Astrocyte of the spinal cord (primary cell): ENCODE data around the gene TMEM51.

ENCODE experiments used
- DNase-seq: peaks from one replicate; pipeline ENCODE4 v3.0.0; 2011; ENCODE audit warnings: low read depth, low spot score
- H3K4me3 ChIP-seq: 2 replicates; pipeline ENCODE4 v1.5.1; 2011; ENCODE audit warnings: low read depth, mild to moderate bottlenecking, low read length, moderate library complexity
- CTCF ChIP-seq: IDR thresholded peaks from 2 replicates; pipeline ENCODE4 v1.5.1; 2012; ENCODE audit warnings: low read depth, mild to moderate bottlenecking, low read length, inconsistent platforms
- in situ Hi-C: cut with HindIII; loops from 2 replicates; pipeline ENCODE4 v1.10.0; 2017; ENCODE audit warnings: low sequenced_read_pairs

The TMEM51 gene

GRCh38 chr1:15185617-15186016, 32.1 kb downstream of the TMEM51 start:
- H3K4me3 ChIP-seq, result no peak overlapping the region
- TF ChIP-seq CTCF, result no peak
- no peak for DNase-seq
- in situ Hi-C loops, result no loop called here

- in situ Hi-C loops, result no loop called here
- no peak for TF ChIP-seq CTCF
- H3K4me3 ChIP-seq, result no peak overlapping the region
- no peak for DNase-seq
Observed at GRCh38 chr1:15186073-15186845, 32.7 kb downstream of the TMEM51 start.

- H3K4me3 ChIP-seq, result no peak overlapping the region
- TF ChIP-seq CTCF, result no peak
- in situ Hi-C loops, result no loop called here
- no peak for DNase-seq
Observed at GRCh38 chr1:15186846-15187151, 33.3 kb downstream of the TMEM51 start.

GRCh38 chr1:15187175-15188129, 33.9 kb downstream of the TMEM51 start:
- TF ChIP-seq CTCF, result no peak
- no peak for DNase-seq
- in situ Hi-C loops, result no loop called here
- no peak overlapping the region for H3K4me3 ChIP-seq

DNA sequence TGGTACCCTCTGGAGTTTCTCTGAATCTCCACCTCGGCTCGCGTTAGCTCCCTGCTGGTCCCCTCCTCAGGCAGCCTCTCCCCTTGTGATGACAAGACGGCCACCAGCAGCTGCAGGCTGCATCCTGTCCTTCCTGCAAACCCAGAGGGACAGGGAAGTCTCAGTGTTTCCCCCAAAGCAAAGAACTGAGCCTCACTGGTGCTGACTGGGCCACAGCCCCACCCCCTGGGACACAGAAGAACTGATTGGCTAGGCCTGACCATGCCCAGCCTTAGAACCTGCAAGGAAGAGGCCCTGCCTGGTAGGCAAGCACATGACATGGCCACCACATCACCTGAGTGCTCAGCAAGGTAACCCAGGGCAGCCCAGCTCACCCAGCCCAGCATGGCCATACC, 34.6 kb downstream of the TMEM51 start:
- DNase-seq, result no peak
- in situ Hi-C loops, result no loop called here

DNA sequence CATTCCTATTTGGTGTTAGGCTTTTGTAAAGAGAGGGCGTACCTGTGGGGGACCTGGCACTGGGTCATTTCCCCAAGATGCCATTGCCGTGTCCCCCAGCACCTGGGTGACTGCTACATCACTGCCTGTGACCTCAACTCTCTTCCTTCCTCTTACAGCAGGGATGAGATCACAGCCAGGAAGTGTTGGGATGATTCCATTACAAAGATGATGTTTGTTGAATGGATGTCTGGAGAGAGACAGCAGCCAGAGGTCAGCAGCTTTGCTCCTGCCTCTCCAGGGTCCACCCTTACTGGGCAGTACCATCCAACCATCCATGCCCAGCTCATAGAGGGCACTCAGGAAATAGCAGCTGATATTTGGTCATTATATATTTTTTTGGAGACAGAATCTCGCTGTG, 35.1 kb downstream of the TMEM51 start:
- in situ Hi-C loops, result no loop called here
- no peak for TF ChIP-seq CTCF
- no peak overlapping the region for H3K4me3 ChIP-seq
- no peak for DNase-seq

More for the DNA sequence above, 34.6 kb downstream of the TMEM51 start:
- no peak overlapping the region for H3K4me3 ChIP-seq
- TF ChIP-seq CTCF, result no peak
